NCI-H446 (cell line): ENCODE results near the gene DENND5B.

Source experiments
- DNase-seq, 2 experiments: peaks; one replicate each; lab custom pipeline; 2025; lab: John Stamatoyannopoulos, UW

Gene DENND5B

DNA sequence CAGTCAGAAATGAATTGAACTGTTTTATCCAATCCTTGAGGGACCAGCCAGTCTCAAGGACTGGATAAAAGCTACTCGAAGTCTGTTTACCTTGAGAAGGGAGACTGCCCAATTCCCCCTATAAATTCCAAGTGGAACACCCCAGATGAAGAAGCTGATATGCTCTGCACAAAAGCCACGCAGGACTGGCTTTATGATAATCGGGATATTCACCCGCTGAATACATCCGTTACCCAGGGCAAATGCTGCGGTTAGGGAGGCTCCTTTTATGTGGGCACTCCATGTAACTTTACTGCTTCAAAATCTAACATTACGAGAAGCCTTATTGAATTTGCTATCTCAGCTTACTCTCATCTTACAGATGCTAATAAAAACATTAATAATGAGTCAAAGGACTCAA lies 119.1 kb downstream of the DENND5B start:
- DNase-seq: no peak

GRCh38 chr12:31471051-31471450 lies 119.9 kb downstream of the DENND5B start:
- no peak for DNase-seq

- DNase-seq: no peak
Measured at GRCh38 chr12:31470459-31470858, 120.5 kb downstream of the DENND5B start.

- no peak for DNase-seq
Measured at GRCh38 chr12:31466768-31467167, 124.2 kb downstream of the DENND5B start.

DNA sequence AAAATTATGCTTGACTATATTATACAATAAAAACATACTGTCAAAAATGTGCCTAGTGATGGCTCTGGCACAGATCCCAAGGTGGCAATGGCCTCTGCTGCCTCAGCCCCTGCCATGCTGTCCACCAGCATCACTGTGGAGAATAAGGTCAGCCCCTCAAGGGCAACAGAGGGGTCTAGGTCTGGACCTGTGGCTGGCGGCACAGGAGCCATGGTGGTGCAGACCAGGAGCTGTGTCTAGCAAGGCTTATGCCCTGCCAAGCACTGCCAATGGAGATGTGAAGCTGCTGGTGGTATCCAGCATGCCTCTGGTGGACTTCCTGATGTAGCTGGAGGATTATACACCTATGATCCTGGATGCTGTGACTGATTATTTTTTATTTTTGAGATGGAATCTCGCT lies 125.9 kb downstream of the DENND5B start:
- DNase-seq: no peak

DNA sequence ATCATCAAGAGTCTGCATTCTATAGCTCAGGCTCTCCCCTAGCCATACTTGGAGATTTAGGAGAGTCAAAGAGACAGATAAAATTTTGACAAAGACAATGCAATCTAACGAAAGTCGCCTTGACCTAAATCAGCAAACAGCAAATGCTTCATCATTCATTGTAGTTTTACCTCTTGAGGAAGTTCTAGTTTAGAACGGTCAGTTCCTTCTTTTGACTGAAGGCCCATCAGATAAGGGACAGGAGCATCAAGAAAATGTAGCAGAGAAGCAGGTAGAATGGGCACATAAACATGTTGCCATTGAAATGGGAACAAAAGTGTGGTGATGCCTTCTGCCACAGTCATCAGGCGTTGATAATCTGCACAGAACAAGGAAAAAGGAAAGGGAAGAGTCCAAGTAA lies 130.9 kb downstream of the DENND5B start:
- no peak for DNase-seq

- DNase-seq: no peak
Measured at GRCh38 chr12:31456562-31456961, 134.4 kb downstream of the DENND5B start.

GRCh38 chr12:31444736-31445135 lies 146.2 kb downstream of the DENND5B start:
- no peak for DNase-seq

GRCh38 chr12:31440586-31440985 lies 150.3 kb downstream of the DENND5B start:
- DNase-seq: no peak

- DNase-seq: no peak
Measured at GRCh38 chr12:31440134-31440533, 150.8 kb downstream of the DENND5B start.

GRCh38 chr12:31431721-31432240 lies 159.2 kb downstream of the DENND5B start:
- DNase-seq: no peak

GRCh38 chr12:31423405-31423804 lies 167.5 kb downstream of the DENND5B start:
- no peak for DNase-seq

DNA sequence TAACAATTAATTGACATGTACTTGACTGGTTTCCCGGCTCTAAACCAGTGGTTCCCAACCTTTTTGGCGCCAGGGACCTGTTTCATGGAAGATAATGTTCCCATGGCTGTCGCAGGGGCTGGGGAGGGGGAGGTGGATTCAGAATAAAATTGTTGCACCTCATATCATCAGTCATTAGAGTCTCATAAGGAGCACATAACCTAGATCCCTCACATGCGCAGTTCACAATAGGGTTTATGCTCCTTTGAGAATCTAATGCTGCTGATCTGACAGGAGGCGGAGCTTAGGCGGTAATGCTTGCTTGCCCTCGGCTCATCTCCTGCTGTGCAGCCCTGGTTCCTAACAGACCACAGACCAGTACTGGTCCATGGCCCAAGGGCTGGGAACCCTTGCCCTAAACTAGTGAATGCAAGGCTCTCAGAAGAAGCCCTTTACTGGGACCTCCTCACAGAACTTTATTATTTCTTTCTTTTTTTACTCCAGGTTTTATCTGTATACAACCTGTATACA lies 178.6 kb downstream of the DENND5B start:
- DNase-seq: no peak

DNA sequence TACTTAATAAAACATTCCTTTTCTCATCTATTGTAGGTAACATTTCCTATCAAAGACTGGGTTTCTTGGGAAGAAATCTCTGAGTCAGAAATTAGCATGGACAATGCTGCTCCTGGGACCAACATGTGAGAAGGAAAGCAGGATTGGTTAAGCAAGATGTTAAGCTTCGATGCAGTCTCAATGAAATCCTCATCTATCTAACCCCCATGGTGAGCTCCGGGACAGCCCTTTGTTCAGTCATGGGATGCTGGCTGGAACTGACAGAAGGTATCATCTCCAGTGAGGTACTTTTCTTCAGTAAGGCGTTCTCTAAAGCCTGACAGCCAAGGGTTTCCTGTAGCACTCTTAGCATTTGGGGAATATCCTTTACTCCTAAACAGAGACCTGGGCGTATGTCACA lies 182.2 kb downstream of the DENND5B start:
- DNase-seq: no peak

- no peak for DNase-seq
Measured at GRCh38 chr12:31407562-31407961, 183.4 kb downstream of the DENND5B start.

GRCh38 chr12:31406345-31406744 lies 184.6 kb downstream of the DENND5B start:
- DNase-seq: no peak

GRCh38 chr12:31405021-31405420 lies 185.9 kb downstream of the DENND5B start:
- no peak for DNase-seq

DNA sequence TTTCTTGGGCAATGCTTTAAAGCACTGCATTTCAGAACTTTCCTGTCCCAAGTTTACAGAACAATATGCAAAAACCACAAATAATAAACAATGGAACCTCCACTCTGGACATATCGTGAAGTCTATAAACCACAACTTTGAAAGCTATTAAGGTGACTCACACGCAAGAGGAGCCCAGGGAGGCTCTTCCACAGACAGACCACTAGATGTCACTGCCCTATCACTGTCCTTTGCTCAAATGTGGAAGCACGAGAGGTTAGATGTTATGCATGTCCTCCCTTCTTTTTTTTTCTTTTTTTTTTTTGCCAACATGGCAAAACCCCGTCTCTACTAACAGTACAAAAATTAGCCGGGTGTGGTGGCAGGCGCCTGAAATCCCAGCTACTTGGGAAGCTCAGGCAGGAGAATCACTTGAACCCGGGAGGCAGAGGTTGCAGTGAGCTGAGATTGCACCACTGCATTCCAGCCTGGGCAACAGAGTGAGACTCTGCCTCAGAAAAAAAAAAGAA lies 187.8 kb downstream of the DENND5B start:
- peak; percentile 22 to 82 for DNase-seq

- DNase-seq: peak; percentile 72 to 73
Measured at GRCh38 chr12:31393004-31393550, 197.9 kb downstream of the DENND5B start.

- no peak for DNase-seq
Measured at GRCh38 chr12:31390991-31391390, 199.9 kb downstream of the DENND5B start.

DNA sequence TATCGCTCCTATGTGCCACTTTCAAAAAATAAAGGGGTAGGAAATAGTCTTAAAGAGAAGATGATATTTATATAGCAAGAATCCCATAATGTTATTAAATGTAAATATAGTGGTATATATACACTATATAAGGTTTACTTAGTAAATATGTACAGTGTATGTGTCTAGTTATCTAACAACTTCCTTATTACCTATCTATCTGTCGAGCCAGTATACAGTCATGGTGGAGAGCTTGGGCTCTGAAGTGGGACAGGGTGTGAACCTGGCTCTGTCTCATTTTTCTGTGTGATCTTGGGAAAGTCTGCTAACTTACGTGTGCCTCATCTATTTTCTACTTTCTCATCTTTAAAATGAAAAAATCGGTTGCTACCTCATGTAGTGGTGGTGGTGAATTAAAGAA lies 202.2 kb downstream of the DENND5B start:
- no peak for DNase-seq

- DNase-seq: peak; percentile 10 to 54
Measured at GRCh38 chr12:31387466-31387865, 203.5 kb downstream of the DENND5B start.

- no peak for DNase-seq
Measured at GRCh38 chr12:31387011-31387410, 203.9 kb downstream of the DENND5B start.

DNA sequence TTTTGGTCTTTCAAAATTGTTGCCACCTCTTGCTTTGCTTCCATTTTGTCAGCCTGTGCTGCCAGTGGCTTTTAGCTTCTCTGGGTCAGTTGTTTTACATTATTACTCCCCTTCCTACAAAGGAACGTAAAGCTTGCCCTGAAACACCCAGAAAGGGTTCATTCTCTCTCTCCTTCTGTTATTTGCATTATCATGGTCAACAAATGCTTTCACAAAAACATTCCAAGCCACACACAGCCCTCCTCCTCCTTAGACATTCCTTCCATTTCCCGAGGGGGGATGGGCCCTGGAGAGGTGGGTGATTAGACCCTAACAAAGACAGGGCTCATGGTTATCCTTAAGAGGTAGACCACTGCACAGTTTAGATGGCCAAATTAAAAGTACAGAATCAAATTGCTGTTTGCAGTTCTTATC lies 204.6 kb downstream of the DENND5B start:
- DNase-seq: no peak
